SK-N-SH (cell line): Measurements from ENCODE around the gene LRTM2. TPM values are rescaled to one million over a fixed set of nuclear protein-coding genes. Genes with fewer than 3 reads are reported as not detected.

Experiments used
- CTCF ChIA-PET: fragments of 300-600, 350-600 bp; formaldehyde crosslinking; extraction: SDS; loops from one replicate; lab custom pipeline; 2021; lab: Yijun Ruan, JAX
- POLR2A ChIA-PET: fragments of 350-600 bp; sonication (Branson Sonifier 250); formaldehyde crosslinking; extraction: SDS; loops from one replicate; lab custom pipeline; 2020; ENCODE audit warnings: antibody characterized with exemption, inconsistent platforms; lab: Yijun Ruan, JAX
- DNase-seq: peaks from one replicate; pipeline ENCODE4 v3.0.0; 2012
- H2AFZ ChIP-seq: fragments of 200-600 bp; sonication (generic); 2 replicates; pipeline ENCODE4 v1.8.1; 2016; ENCODE audit warnings: antibody characterized with exemption, mild to moderate bottlenecking, low read depth
- H3F3A ChIP-seq: fragments of 200-600 bp; sonication (generic); replicated peaks from 2 replicates; pipeline ENCODE3; 2016; ENCODE audit warnings: antibody characterized with exemption, mild to moderate bottlenecking; ENCODE audit not compliant: insufficient read depth
- H3K27ac ChIP-seq, 2 experiments: fragments of 200-500 bp in 1 of 2; fragments of 200-600 bp in 1 of 2; sonication (Bioruptor generic) in 1 of 2; sonication (generic), shearing (Covaris generic) in 1 of 2; 2 replicates each; pipeline versions ENCODE4 v1.5.1 to v1.6.1; 2014 to 2016; ENCODE audit warnings: low read depth in 2 of 2, inconsistent platforms in 1 of 2, low read length in 1 of 2, mild to moderate bottlenecking in 1 of 2, mixed read lengths in 1 of 2
- H3K27me3 ChIP-seq: fragments of 200-600 bp; sonication (generic), shearing (Covaris generic); 2 replicates; pipeline ENCODE4 v1.6.1; 2016; ENCODE audit warnings: mixed run types; ENCODE audit not compliant: insufficient read depth
- H3K36me3 ChIP-seq, 2 experiments: fragments of 200-500 bp in 1 of 2; fragments of 200-600 bp in 1 of 2; sonication (Bioruptor generic) in 1 of 2; sonication (generic) in 1 of 2; replicated peaks in 1 of 2; 2 replicates each; pipeline versions ENCODE3 to v1.5.1; 2014 to 2016; ENCODE audit warnings: low read length in 1 of 2, mild to moderate bottlenecking in 1 of 2; ENCODE audit not compliant: insufficient read depth in 2 of 2, control insufficient read depth in 1 of 2
- H3K4me1 ChIP-seq, 2 experiments: fragments of 200-500 bp in 1 of 2; fragments of 200-600 bp in 1 of 2; sonication (Bioruptor generic) in 1 of 2; sonication (generic), shearing (Covaris generic) in 1 of 2; 2 replicates each; pipeline versions ENCODE4 v1.5.1 to v1.6.1; 2014 to 2016; ENCODE audit warnings: low read depth in 1 of 2, low read length in 1 of 2, mixed run types in 1 of 2; ENCODE audit not compliant: insufficient read depth in 2 of 2, control insufficient read depth in 1 of 2
- H3K4me2 ChIP-seq: fragments of 200-600 bp; sonication (generic), shearing (Covaris generic); 2 replicates; pipeline ENCODE4 v1.6.1; 2017; ENCODE audit warnings: mixed run types
- H3K4me3 ChIP-seq, 2 experiments: fragments of 200-500 bp in 1 of 2; fragments of 200-600 bp in 1 of 2; sonication (Bioruptor generic) in 1 of 2; sonication (generic), shearing (Covaris generic) in 1 of 2; 2 replicates each; pipeline versions ENCODE4 v1.5.1 to v1.8.1; 2014 to 2016; ENCODE audit warnings: low read depth in 2 of 2, inconsistent platforms in 1 of 2, low read length in 1 of 2, mild to moderate bottlenecking in 1 of 2, mixed read lengths in 1 of 2, moderate library complexity in 1 of 2
- H3K79me2 ChIP-seq: fragments of 200-600 bp; sonication (generic); 2 replicates; pipeline ENCODE4 v1.8.1; 2017; ENCODE audit warnings: mild to moderate bottlenecking; ENCODE audit not compliant: insufficient read depth
- H3K9ac ChIP-seq: fragments of 200-600 bp; sonication (generic); 2 replicates; pipeline ENCODE4 v1.6.1; 2017; ENCODE audit warnings: mixed run types
- H3K9me2 ChIP-seq: fragments of 200-600 bp; sonication (generic); 2 replicates; pipeline ENCODE4 v1.6.1; 2017; ENCODE audit warnings: mixed run types
- H3K9me3 ChIP-seq: fragments of 200-600 bp; sonication (generic); 2 replicates; pipeline ENCODE4 v1.6.1; 2017; ENCODE audit warnings: mixed run types, mild to moderate bottlenecking, moderate library complexity
- H4K20me1 ChIP-seq: fragments of 200-600 bp; sonication (generic); 2 replicates; pipeline ENCODE4 v1.6.1; 2017; ENCODE audit warnings: mild to moderate bottlenecking, mixed run types; ENCODE audit not compliant: insufficient read depth
- CHD2 ChIP-seq: fragments of 150-350 bp; IDR thresholded peaks from 2 replicates; pipeline ENCODE4 v1.6.1; 2018; ENCODE audit warnings: low read length; ENCODE audit not compliant: partially characterized antibody
- ELF1 ChIP-seq: IDR thresholded peaks from 2 replicates; pipeline ENCODE4 v1.4.0; 2012
- FOSL2 ChIP-seq: IDR thresholded peaks from 2 replicates; pipeline ENCODE4 v1.4.0; 2012; ENCODE audit warnings: low read depth, mild to moderate bottlenecking, moderate library complexity, borderline replicate concordance
- FOXM1 ChIP-seq: IDR thresholded peaks from 2 replicates; pipeline ENCODE4 v1.4.0; 2012; ENCODE audit warnings: low read depth, mild to moderate bottlenecking
- JUND ChIP-seq: IDR thresholded peaks from 2 replicates; pipeline ENCODE4 v1.4.0; 2012
- MEF2A ChIP-seq: IDR thresholded peaks from 2 replicates; pipeline ENCODE4 v1.4.0; 2012; ENCODE audit warnings: low read depth, borderline replicate concordance
- NFIC ChIP-seq: IDR thresholded peaks from 2 replicates; pipeline ENCODE4 v1.4.0; 2012; ENCODE audit warnings: borderline replicate concordance
- RAD21 ChIP-seq: IDR thresholded peaks from 2 replicates; pipeline ENCODE4 v1.6.1; 2012; ENCODE audit warnings: mild to moderate bottlenecking, low read length
- SIN3A ChIP-seq: IDR thresholded peaks from 2 replicates; pipeline ENCODE4 v1.6.1; 2012; ENCODE audit warnings: low read depth, mild to moderate bottlenecking, low read length, moderate library complexity, borderline replicate concordance
- SMC3 ChIP-seq: IDR thresholded peaks from 2 replicates; pipeline ENCODE4 v1.6.1; 2012; ENCODE audit warnings: low read depth, low read length, improper control_type of control experiment
- TCF12 ChIP-seq: IDR thresholded peaks from 2 replicates; pipeline ENCODE4 v1.4.0; 2012
- USF1 ChIP-seq: IDR thresholded peaks from 2 replicates; pipeline ENCODE4 v1.4.0; 2012; ENCODE audit warnings: low read depth, borderline replicate concordance
- USF2 ChIP-seq: fragments of 150-350 bp; IDR thresholded peaks from 2 replicates; pipeline ENCODE4 v1.6.1; 2017; ENCODE audit warnings: antibody characterized with exemption, low read length, low read depth, borderline replicate concordance
- WGBS: methylation state at CpG from one replicate; pipeline ENCODE4 v1.1.6; 2017; ENCODE audit warnings: low lambda C conversion rate; 5-methylcytosine and 5-hydroxymethylcytosine counted together
- polyA plus RNA-seq, 3 experiments: library from polyadenylated mRNA; depleted of rRNA; stranded (reverse); fragments of >200 nt; gene quantifications; 2 replicates each; pipeline ENCODE4 v1.2.3, GENCODE V29; 2012

LRTM2 gene
- polyA plus RNA-seq, 1 of the 3 experiments (the other 2 are of a cell fraction), result not detected

- no peak for DNase-seq
- Histone ChIP-seq H2AFZ (no peak overlapping the region), H3K27ac (no peak overlapping the region), H3K79me2 (no peaks in the 10 kb centered on the region), H3K9ac (no peak overlapping the region), H4K20me1 (no peaks in the 10 kb centered on the region), H3K4me2 (no peak overlapping the region), H3K36me3 (no peaks in the 10 kb centered on the region), H3K27me3 (no peaks in the 10 kb centered on the region), H3K9me3 (0 out of 2 replicates have a peak, but pooled peaks cover 3% of the 10 kb centered on the region), H3K4me3 (no peak overlapping the region), H3K9me2 (no peaks in the 10 kb centered on the region), H3F3A (no peaks in the 10 kb centered on the region), H3K4me1 (peaks cover 0 to 6% of the 10 kb centered on the region in 2 experiments; a peak in 2 of 4 replicates)
- WGBS, result 94% methylated on average over 17 of the region's 27 CpGs
- POLR2A ChIA-PET, result no interaction called here
- no peak for TF ChIP-seq MEF2A
- TF ChIP-seq USF2, result no peak
- no peak for TF ChIP-seq USF1
- no peak for TF ChIP-seq RAD21
- no peak for TF ChIP-seq SMC3
- TF ChIP-seq ELF1, result no peak
- no peak for TF ChIP-seq NFIC
- no peak for TF ChIP-seq SIN3A
- no peak for TF ChIP-seq FOXM1
- TF ChIP-seq TCF12, result no peak
- TF ChIP-seq JUND, result no peak
- TF ChIP-seq CHD2, result no peak
- CTCF ChIA-PET, result no interaction called here
Measured at GRCh38 chr12:1864456-1864855, 44.1 kb downstream of the LRTM2 start.

- H3K4me2 ChIP-seq, result no peak overlapping the region
- H3K27me3 ChIP-seq, result no peaks in the 10 kb centered on the region
- no peak for TF ChIP-seq RAD21
- TF ChIP-seq FOSL2, result no peak
- TF ChIP-seq ELF1, result no peak
- TF ChIP-seq, all 33 proteins: peak for 0
- DNase-seq, result no peak
- Histone ChIP-seq H3K4me1 (peaks cover 0 to 3% of the 10 kb centered on the region in 2 experiments; a peak in 2 of 4 replicates), H3K27ac (no peak overlapping the region), H3K36me3 (no peaks in the 10 kb centered on the region), H3K9ac (no peak overlapping the region), H3K79me2 (no peaks in the 10 kb centered on the region), H3K9me3 (0 out of 2 replicates have a peak, but pooled peaks cover 3% of the 10 kb centered on the region), H2AFZ (no peak overlapping the region), H3K9me2 (no peaks in the 10 kb centered on the region), H4K20me1 (no peaks in the 10 kb centered on the region), H3F3A (no peaks in the 10 kb centered on the region), H3K4me3 (no peak overlapping the region)
- 94% methylated on average over 14 of the region's 37 CpGs for WGBS
- ChIA-PET POLR2A (no interaction called here), CTCF (no interaction called here)
Measured at GRCh38 chr12:1864867-1865266, 44.5 kb downstream of the LRTM2 start.
